ENCODE results near the gene DHRS2. TPM values are rescaled to one million over a fixed set of nuclear protein-coding genes. Genes with fewer than 3 reads are reported as not detected.
"Not testable (repeated sequence)": the region's sequence is repeated elsewhere in the genome, so short reads cannot be mapped to it uniquely, and the experiment has no call there.

DHRS2 gene
- 1 to 10 TPM; 1.1 to 1.5 TPM for total RNA-seq

- H3K9me3 Mint-ChIP-seq = peaks cover 2% of the 10 kb centered on the region
- H3K27me3 Mint-ChIP-seq = peaks cover 2% of the 10 kb centered on the region
- no peak within 1 kb of the TSS for H3K27ac Mint-ChIP-seq
- peaks cover 14% of the 10 kb centered on the region for H3K4me1 Mint-ChIP-seq
- ChIA-PET POLR2A (no interaction called here), CTCF (no interaction called here)
- no peaks in the 10 kb centered on the region for H3K36me3 Mint-ChIP-seq (ENCODE audit: low read depth)
- H3K4me3 Mint-ChIP-seq = no peak within 1 kb of the TSS
- no peak for DNase-seq
These were observed at the start of gene DHRS2 for GRCh38 chr14:23636317-23637211. Gene DHRS2, plus strand, starts transcription at chr14:23636364. Its CDS starts 2,501 bp downstream, at chr14:23638865.

- Mint-ChIP-seq H3K36me3 (ENCODE audit: low read depth) (no peaks in the 10 kb centered on the region), H3K4me1 (peaks cover 2% of the 10 kb centered on the region), H3K27me3 (peaks cover 14% of the 10 kb centered on the region), H3K4me3 (no peak overlapping the region), H3K9me3 (no peaks in the 10 kb centered on the region), H3K27ac (no peak overlapping the region)
- peak; percentile 81 for DNase-seq
- ChIA-PET POLR2A (interaction anchor here (1.5 kb wide), 1 partner anchor 21 kb away, joined by 3 read pairs; no protein-coding TSS in a partner anchor), CTCF (interaction anchor here (0.6 to 3.8 kb wide), 23 partner anchors 9 to 364 kb away, joined by 3 to 64 read pairs (median 4); no protein-coding TSS in a partner anchor)
These were observed 47.1 kb upstream of the DHRS2 start for GRCh38 chr14:23588884-23589598.

- POLR2A ChIA-PET = interaction anchor here (1.5 kb wide), 1 partner anchor 21 kb away, joined by 3 read pairs; no protein-coding TSS in a partner anchor
- no peak overlapping the region for H3K4me3 Mint-ChIP-seq
These were observed 46.6 kb upstream of the DHRS2 start for GRCh38 chr14:23589606-23590005.

GRCh38 chr14:23590198-23590597 is 46.0 kb upstream of the DHRS2 start:
- peaks cover 14% of the 10 kb centered on the region for H3K27me3 Mint-ChIP-seq
- no peaks in the 10 kb centered on the region for H3K9me3 Mint-ChIP-seq
- H3K4me3 Mint-ChIP-seq = no peak overlapping the region
- DNase-seq = no peak
- H3K27ac Mint-ChIP-seq = no peak overlapping the region
- ChIA-PET CTCF (interaction anchor here (0.6 to 3.8 kb wide), 5 partner anchors 21 to 320 kb away, joined by 3 to 64 read pairs (median 4); no protein-coding TSS in a partner anchor), POLR2A (no interaction called here)
- no peaks in the 10 kb centered on the region for H3K36me3 Mint-ChIP-seq (ENCODE audit: low read depth)
- H3K4me1 Mint-ChIP-seq = peaks cover 2% of the 10 kb centered on the region

More at GRCh38 chr14:23589606-23590005, 46.6 kb upstream of the DHRS2 start:
- peaks cover 2% of the 10 kb centered on the region for H3K4me1 Mint-ChIP-seq
- no peaks in the 10 kb centered on the region for H3K36me3 Mint-ChIP-seq (ENCODE audit: low read depth)
- CTCF ChIA-PET = interaction anchor here (0.7 to 3.8 kb wide), 16 partner anchors 17 to 364 kb away, joined by 3 to 64 read pairs (median 4); no protein-coding TSS in a partner anchor
- H3K27ac Mint-ChIP-seq = no peak overlapping the region
- H3K9me3 Mint-ChIP-seq = no peaks in the 10 kb centered on the region
- no peak for DNase-seq
- H3K27me3 Mint-ChIP-seq = peaks cover 14% of the 10 kb centered on the region

GRCh38 chr14:23594191-23594590 is 42.0 kb upstream of the DHRS2 start:
- H3K36me3 Mint-ChIP-seq (ENCODE audit: low read depth); CTCF ChIA-PET; H3K9me3 Mint-ChIP-seq; H3K4me1 Mint-ChIP-seq; H3K4me3 Mint-ChIP-seq; DNase-seq; H3K27ac Mint-ChIP-seq; POLR2A ChIA-PET; H3K27me3 Mint-ChIP-seq: not testable (repeated sequence)

- DNase-seq = no peak
- ChIA-PET POLR2A (no interaction called here), CTCF (interaction anchor here (1.1 kb wide), 1 partner anchor 310 kb away, joined by 4 read pairs; no protein-coding TSS in a partner anchor)
- H3K4me1 Mint-ChIP-seq = no peaks in the 10 kb centered on the region
- H3K9me3 Mint-ChIP-seq = no peaks in the 10 kb centered on the region
- no peak overlapping the region for H3K27ac Mint-ChIP-seq
- no peak overlapping the region for H3K4me3 Mint-ChIP-seq
- no peaks in the 10 kb centered on the region for H3K36me3 Mint-ChIP-seq (ENCODE audit: low read depth)
- H3K27me3 Mint-ChIP-seq = no peaks in the 10 kb centered on the region
These were observed 35.8 kb upstream of the DHRS2 start for GRCh38 chr14:23600322-23600707.

GRCh38 chr14:23600806-23601205 is 35.4 kb upstream of the DHRS2 start:
- no peaks in the 10 kb centered on the region for H3K9me3 Mint-ChIP-seq
- H3K27ac Mint-ChIP-seq = no peak overlapping the region
- CTCF ChIA-PET = no interaction called here
- no peaks in the 10 kb centered on the region for H3K27me3 Mint-ChIP-seq
- H3K4me1 Mint-ChIP-seq = peaks cover 4% of the 10 kb centered on the region
- no peak overlapping the region for H3K4me3 Mint-ChIP-seq
- H3K36me3 Mint-ChIP-seq (ENCODE audit: low read depth) = no peaks in the 10 kb centered on the region
- DNase-seq = no peak
- POLR2A ChIA-PET = no interaction called here

- CTCF ChIA-PET = no interaction called here
- no peaks in the 10 kb centered on the region for H3K36me3 Mint-ChIP-seq (ENCODE audit: low read depth)
- no peak overlapping the region for H3K27ac Mint-ChIP-seq
- DNase-seq = no peak
- no peaks in the 10 kb centered on the region for H3K27me3 Mint-ChIP-seq
- POLR2A ChIA-PET = no interaction called here
- peaks cover 11% of the 10 kb centered on the region for H3K4me1 Mint-ChIP-seq
- no peak overlapping the region for H3K4me3 Mint-ChIP-seq
- no peaks in the 10 kb centered on the region for H3K9me3 Mint-ChIP-seq
These were observed 34.7 kb upstream of the DHRS2 start for GRCh38 chr14:23601424-23601823.

GRCh38 chr14:23601845-23602180 is 34.4 kb upstream of the DHRS2 start:
- CTCF ChIA-PET = no interaction called here
- Mint-ChIP-seq H3K4me1 (peaks cover 14% of the 10 kb centered on the region), H3K27me3 (no peaks in the 10 kb centered on the region), H3K4me3 (no peak overlapping the region), H3K9me3 (no peaks in the 10 kb centered on the region), H3K36me3 (ENCODE audit: low read depth) (no peaks in the 10 kb centered on the region), H3K27ac (no peak overlapping the region)
- POLR2A ChIA-PET = no interaction called here
- no peak for DNase-seq

- CTCF ChIA-PET = interaction anchor here (0.5 kb wide), 1 partner anchor 61 kb away, joined by 3 read pairs; no protein-coding TSS in a partner anchor
- Mint-ChIP-seq H3K27me3 (no peaks in the 10 kb centered on the region), H3K36me3 (ENCODE audit: low read depth) (no peaks in the 10 kb centered on the region), H3K4me3 (no peak overlapping the region), H3K4me1 (peaks cover 19% of the 10 kb centered on the region), H3K9me3 (no peaks in the 10 kb centered on the region), H3K27ac (no peak overlapping the region)
- POLR2A ChIA-PET = no interaction called here
- DNase-seq = no peak
These were observed 33.7 kb upstream of the DHRS2 start for GRCh38 chr14:23602181-23603095.

- peaks cover 19% of the 10 kb centered on the region for H3K4me1 Mint-ChIP-seq
- ChIA-PET CTCF (no interaction called here), POLR2A (no interaction called here)
- H3K9me3 Mint-ChIP-seq = no peaks in the 10 kb centered on the region
- no peak for DNase-seq
- no peaks in the 10 kb centered on the region for H3K36me3 Mint-ChIP-seq (ENCODE audit: low read depth)
- H3K27me3 Mint-ChIP-seq = no peaks in the 10 kb centered on the region
- H3K27ac Mint-ChIP-seq = no peak overlapping the region
- no peak overlapping the region for H3K4me3 Mint-ChIP-seq
These were observed 33.1 kb upstream of the DHRS2 start for GRCh38 chr14:23603103-23603502.

GRCh38 chr14:23604148-23604547 is 32.0 kb upstream of the DHRS2 start:
- no peak overlapping the region for H3K4me3 Mint-ChIP-seq
- H3K4me1 Mint-ChIP-seq = peaks cover 24% of the 10 kb centered on the region
- POLR2A ChIA-PET = no interaction called here
- peaks cover 4% of the 10 kb centered on the region for H3K36me3 Mint-ChIP-seq (ENCODE audit: low read depth)
- DNase-seq = no peak
- peaks cover 5% of the 10 kb centered on the region for H3K9me3 Mint-ChIP-seq
- H3K27ac Mint-ChIP-seq = no peak overlapping the region
- H3K27me3 Mint-ChIP-seq = no peaks in the 10 kb centered on the region
- CTCF ChIA-PET = no interaction called here

All from activated CD4-positive, alpha-beta memory T cell treated with anti-CD3 and anti-CD28 coated beads, Interleukin-2, amount 10 ng/mL, durations not matched to agents 7 days and 5 days (primary cell).